Brain pericyte (primary cell): Measurements from ENCODE around the gene UST.
"Not testable (repeated sequence)": the region's sequence is repeated elsewhere in the genome, so short reads cannot be mapped to it uniquely, and the experiment has no call there.

Experiments
- DNase-seq: peaks from one replicate; pipeline ENCODE4 v3.0.0-alpha.2; 2012; ENCODE audit warnings: low read depth, low spot score

The UST gene

GRCh38 chr6:149084808-149085556 is 338.2 kb downstream of the UST start:
- DNase-seq, result no peak

- no peak for DNase-seq
These were observed 338.7 kb downstream of the UST start for GRCh38 chr6:149085557-149085938.

GRCh38 chr6:149086363-149086762 is 339.5 kb downstream of the UST start:
- DNase-seq, result no peak

GRCh38 chr6:149087898-149088297 is 341.1 kb downstream of the UST start:
- no peak for DNase-seq

GRCh38 chr6:149088361-149088760 is 341.5 kb downstream of the UST start:
- DNase-seq, result no peak

GRCh38 chr6:149089510-149089909 is 342.7 kb downstream of the UST start:
- DNase-seq, result no peak

GRCh38 chr6:149090937-149091336 is 344.1 kb downstream of the UST start:
- DNase-seq, result no peak

- DNase-seq, result peak; percentile 41
These were observed 346.8 kb downstream of the UST start for GRCh38 chr6:149093643-149094042.

GRCh38 chr6:149094156-149094555 is 347.3 kb downstream of the UST start:
- no peak for DNase-seq

- no peak for DNase-seq
These were observed 348.1 kb downstream of the UST start for GRCh38 chr6:149094934-149095351.

- DNase-seq, result no peak
These were observed 349.0 kb downstream of the UST start for GRCh38 chr6:149095842-149096241.

- DNase-seq, result no peak
These were observed 351.0 kb downstream of the UST start for GRCh38 chr6:149097794-149098193.

- DNase-seq, result no peak
These were observed 352.0 kb downstream of the UST start for GRCh38 chr6:149098700-149099276.

- DNase-seq, result no peak
These were observed 355.5 kb downstream of the UST start for GRCh38 chr6:149102324-149102723.

- not testable (repeated sequence) for DNase-seq
These were observed 357.1 kb downstream of the UST start for GRCh38 chr6:149103950-149104349.

GRCh38 chr6:149107520-149107919 is 360.7 kb downstream of the UST start:
- DNase-seq, result no peak

- no peak for DNase-seq
These were observed 361.4 kb downstream of the UST start for GRCh38 chr6:149108038-149108748.

GRCh38 chr6:149108749-149109100 is 361.9 kb downstream of the UST start:
- no peak for DNase-seq

GRCh38 chr6:149109397-149110070 is 362.7 kb downstream of the UST start:
- DNase-seq, result no peak

GRCh38 chr6:149111556-149112115 is 364.8 kb downstream of the UST start:
- no peak for DNase-seq

- no peak for DNase-seq
These were observed 366.1 kb downstream of the UST start for GRCh38 chr6:149112976-149113375.

- no peak for DNase-seq
These were observed 367.3 kb downstream of the UST start for GRCh38 chr6:149114167-149114566.
